Neural progenitor cell (in vitro differentiated cells): ENCODE data around the gene VMP1.

Experiments used
- EZH2 ChIP-seq: fragments of 200-600 bp; sonication (generic); IDR thresholded peaks from 2 replicates; pipeline ENCODE4 v1.6.1; 2017; ENCODE audit warnings: antibody characterized with exemption, mild to moderate bottlenecking, moderate library complexity
- TF ChIP-seq, protein P1 (sequence below): fragments of 200-600 bp; sonication (generic); IDR thresholded peaks from 2 replicates; pipeline ENCODE4 v1.5.1; 2017; ENCODE audit warnings: antibody characterized with exemption, mild to moderate bottlenecking

DNA sequence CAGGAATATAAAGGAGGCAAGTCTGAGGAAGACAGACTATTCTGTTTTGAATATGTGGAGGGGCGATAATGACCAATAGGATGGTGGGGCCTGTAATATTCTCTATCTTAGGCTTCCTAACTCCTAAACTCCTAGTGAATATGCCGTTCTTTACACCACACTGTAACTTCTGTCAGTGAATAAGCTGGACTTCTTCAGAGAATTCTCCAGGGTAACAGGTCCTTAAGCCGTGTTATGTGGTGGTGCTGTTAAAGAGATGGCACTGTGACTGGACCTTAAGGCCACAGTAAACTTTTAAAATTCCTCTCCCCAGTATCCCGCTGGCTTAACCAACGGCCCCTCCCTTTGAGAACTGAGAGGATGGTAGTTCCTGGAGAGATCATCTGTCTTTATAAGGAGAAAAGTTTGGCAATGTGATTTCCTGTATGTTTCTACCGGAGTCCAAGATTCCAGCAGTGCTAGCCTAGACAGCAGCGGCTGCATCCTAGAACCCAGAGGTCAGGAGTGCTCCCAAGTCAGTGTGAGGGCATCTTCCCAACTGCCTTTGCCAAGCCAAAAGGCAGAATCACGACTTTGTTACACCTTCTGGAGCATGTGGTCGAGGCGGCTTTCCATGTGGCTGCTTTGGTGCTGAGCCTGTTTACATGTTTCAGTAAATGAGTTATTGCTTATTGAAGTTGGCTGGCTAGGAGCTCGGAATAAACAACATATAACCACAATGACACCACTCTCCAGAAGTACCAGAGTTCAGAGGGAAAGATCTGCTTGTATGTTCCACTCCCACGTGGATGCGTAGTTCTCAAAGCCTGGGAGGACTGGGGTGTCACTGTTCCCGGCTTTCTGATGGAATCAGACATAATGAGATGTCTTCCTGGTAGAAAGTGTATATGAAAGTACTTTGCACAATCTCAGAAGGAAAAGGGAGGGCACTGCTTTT is 144.3 kb downstream of the VMP1 start:
- no peak for TF ChIP-seq EZH2
- TF ChIP-seq, protein P1, sequence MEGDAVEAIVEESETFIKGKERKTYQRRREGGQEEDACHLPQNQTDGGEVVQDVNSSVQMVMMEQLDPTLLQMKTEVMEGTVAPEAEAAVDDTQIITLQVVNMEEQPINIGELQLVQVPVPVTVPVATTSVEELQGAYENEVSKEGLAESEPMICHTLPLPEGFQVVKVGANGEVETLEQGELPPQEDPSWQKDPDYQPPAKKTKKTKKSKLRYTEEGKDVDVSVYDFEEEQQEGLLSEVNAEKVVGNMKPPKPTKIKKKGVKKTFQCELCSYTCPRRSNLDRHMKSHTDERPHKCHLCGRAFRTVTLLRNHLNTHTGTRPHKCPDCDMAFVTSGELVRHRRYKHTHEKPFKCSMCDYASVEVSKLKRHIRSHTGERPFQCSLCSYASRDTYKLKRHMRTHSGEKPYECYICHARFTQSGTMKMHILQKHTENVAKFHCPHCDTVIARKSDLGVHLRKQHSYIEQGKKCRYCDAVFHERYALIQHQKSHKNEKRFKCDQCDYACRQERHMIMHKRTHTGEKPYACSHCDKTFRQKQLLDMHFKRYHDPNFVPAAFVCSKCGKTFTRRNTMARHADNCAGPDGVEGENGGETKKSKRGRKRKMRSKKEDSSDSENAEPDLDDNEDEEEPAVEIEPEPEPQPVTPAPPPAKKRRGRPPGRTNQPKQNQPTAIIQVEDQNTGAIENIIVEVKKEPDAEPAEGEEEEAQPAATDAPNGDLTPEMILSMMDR, result no peak
